Measurements from ENCODE around the gene LOXHD1.

Gene LOXHD1

GRCh38 chr18:46477425-46478011 lies 179.5 kb downstream of the LOXHD1 start:
- no peak for DNase-seq (ENCODE audit: low read depth in 2 of 2)

GRCh38 chr18:46475390-46475752 lies 181.6 kb downstream of the LOXHD1 start:
- DNase-seq (ENCODE audit: low read depth in 2 of 2) = no peak

GRCh38 chr18:46474487-46475389 lies 182.3 kb downstream of the LOXHD1 start:
- no peak for DNase-seq (ENCODE audit: low read depth in 2 of 2)

- no peak for DNase-seq (ENCODE audit: low read depth in 2 of 2)
Measured at GRCh38 chr18:46471809-46472498, 185.1 kb downstream of the LOXHD1 start.

GRCh38 chr18:46470714-46471113 lies 186.3 kb downstream of the LOXHD1 start:
- DNase-seq (ENCODE audit: low read depth in 2 of 2) = no peak

GRCh38 chr18:46469186-46469915 lies 187.7 kb downstream of the LOXHD1 start:
- DNase-seq (ENCODE audit: low read depth in 2 of 2) = no peak

GRCh38 chr18:46468426-46469180 lies 188.4 kb downstream of the LOXHD1 start:
- no peak for DNase-seq (ENCODE audit: low read depth in 2 of 2)

GRCh38 chr18:46466234-46467160 lies 190.5 kb downstream of the LOXHD1 start:
- no peak for DNase-seq (ENCODE audit: low read depth in 2 of 2)

- DNase-seq (ENCODE audit: low read depth in 2 of 2) = no peak
Measured at GRCh38 chr18:46464926-46465655, 191.9 kb downstream of the LOXHD1 start.

- DNase-seq (ENCODE audit: low read depth in 2 of 2) = no peak
Measured at GRCh38 chr18:46462523-46462922, 194.5 kb downstream of the LOXHD1 start.

GRCh38 chr18:46461993-46462392 lies 195.0 kb downstream of the LOXHD1 start:
- no peak for DNase-seq (ENCODE audit: low read depth in 2 of 2)

GRCh38 chr18:46460754-46461153 lies 196.3 kb downstream of the LOXHD1 start:
- DNase-seq (ENCODE audit: low read depth in 2 of 2) = no peak

GRCh38 chr18:46459789-46460455 lies 197.1 kb downstream of the LOXHD1 start:
- no peak for DNase-seq (ENCODE audit: low read depth in 2 of 2)

GRCh38 chr18:46458472-46458871 lies 198.5 kb downstream of the LOXHD1 start:
- DNase-seq (ENCODE audit: low read depth in 2 of 2) = no peak

- DNase-seq (ENCODE audit: low read depth in 2 of 2) = no peak
Measured at GRCh38 chr18:46456691-46457090, 200.3 kb downstream of the LOXHD1 start.

- DNase-seq (ENCODE audit: low read depth in 2 of 2) = no peak
Measured at GRCh38 chr18:46452820-46453219, 204.2 kb downstream of the LOXHD1 start.

- DNase-seq (ENCODE audit: low read depth in 2 of 2) = no peak
Measured at GRCh38 chr18:46449499-46449898, 207.5 kb downstream of the LOXHD1 start.

GRCh38 chr18:46449033-46449432 lies 208.0 kb downstream of the LOXHD1 start:
- no peak for DNase-seq (ENCODE audit: low read depth in 2 of 2)

- DNase-seq (ENCODE audit: low read depth in 2 of 2) = no peak
Measured at GRCh38 chr18:46448347-46448746, 208.7 kb downstream of the LOXHD1 start.

Data from stimulated activated CD4-positive, alpha-beta T cell treated with anti-CD3 and anti-CD28 coated beads, Interleukin-15, amount 100 ng/mL, for 48 hours (primary cell).